Middle frontal gyrus (tissue), 1 donor: ENCODE measurements around the gene PKP1.

Experiments
- DNase-seq: peaks from one replicate; pipeline ENCODE4 v3.0.0-alpha.2; 2015; ENCODE audit warnings: low spot score; ENCODE audit errors: extremely low spot score

The PKP1 gene

DNA sequence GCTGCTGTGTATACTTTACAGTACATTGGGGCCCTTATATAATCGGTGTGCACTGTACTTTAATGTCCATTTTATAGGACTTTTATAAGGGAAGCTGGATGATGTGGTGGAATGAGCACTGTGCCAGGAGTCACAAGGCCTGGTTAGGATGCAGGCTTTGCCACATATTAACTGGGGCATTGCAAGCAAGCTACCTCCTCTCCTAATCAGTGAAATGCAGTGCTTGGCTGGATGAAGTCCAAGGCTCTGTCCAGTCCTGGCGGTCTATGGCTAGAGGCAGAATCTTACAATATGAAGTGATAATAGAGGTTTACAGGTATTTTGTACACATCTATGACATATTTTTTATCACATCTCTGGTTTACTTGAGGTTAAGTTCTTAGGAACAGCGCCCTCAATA, 1.7 kb upstream of the PKP1 start:
- DNase-seq, result no peak

DNA sequence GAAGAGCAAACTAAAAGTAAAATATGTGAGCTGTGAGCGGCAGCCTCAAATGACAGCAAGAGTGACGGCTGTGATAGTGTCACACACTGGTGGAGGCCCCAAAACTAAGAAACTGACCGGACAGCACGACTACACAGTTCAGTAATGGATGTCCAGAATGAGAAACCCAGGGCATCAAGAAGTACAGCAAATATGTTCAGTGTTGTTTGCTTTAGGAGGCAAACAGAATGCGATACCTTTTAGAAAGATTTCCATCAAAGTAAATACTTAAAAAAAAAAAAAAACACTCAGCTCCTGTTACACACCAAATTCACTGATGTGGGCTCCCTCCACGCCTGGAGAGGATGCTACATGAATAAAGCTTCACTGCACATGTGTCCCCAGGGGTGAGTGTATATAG, 1.1 kb upstream of the PKP1 start:
- DNase-seq, result no peak

DNA sequence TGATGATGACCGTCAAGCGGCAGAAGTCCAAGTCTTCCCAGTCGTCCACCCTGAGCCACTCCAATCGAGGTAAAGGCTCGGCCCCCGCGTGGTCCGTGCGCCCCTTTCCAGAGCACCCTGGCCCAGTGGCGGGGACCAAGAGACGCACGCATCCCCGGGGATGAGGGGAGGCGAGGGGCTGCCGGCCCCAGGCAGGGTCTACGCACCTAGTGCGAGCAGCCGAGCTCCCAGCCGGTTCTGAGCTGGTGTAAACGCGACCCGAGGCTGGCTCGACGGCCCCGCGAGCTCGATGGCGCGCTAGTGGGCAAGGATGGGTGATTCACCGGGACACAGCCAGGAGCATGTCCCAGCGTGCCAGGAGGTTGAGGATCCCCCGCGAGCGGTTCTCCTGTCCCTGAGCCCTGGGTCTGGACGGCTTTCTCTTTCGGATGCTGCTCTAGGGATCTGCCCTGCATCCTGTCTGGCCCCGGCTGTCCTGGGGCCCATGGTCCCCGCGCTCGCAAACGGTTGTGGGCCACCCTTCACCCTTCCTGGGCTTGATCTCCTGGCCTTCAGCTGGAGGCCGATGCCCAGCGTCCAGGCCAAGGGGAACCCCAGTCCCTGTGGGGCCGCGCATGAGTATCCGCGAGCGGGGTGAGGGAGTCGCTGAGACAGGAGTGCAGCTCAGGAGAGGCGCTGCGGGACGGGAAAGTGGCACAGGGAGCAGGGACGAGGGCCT, 689 bp downstream of the PKP1 start:
- no peak for DNase-seq

DNA sequence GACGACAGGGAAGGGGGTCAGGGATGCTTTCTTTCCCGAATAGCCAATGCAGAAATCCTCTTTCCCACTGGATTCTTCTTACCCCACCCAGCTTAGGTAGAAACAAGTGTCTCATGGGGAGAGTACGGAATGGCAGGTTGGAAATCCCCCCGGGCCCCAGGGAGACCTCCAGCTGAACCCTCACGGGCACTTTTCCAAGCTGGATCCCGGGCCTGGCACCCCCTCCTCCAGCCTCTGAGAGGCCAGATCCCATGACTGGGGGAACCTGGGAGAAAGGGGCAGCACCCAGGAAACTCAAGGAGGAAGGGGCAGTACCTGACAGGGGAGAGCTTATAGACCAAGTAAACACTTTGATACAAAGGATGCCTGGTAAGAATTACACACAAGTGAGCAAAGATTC, 1.3 kb downstream of the PKP1 start:
- DNase-seq, result no peak

DNA sequence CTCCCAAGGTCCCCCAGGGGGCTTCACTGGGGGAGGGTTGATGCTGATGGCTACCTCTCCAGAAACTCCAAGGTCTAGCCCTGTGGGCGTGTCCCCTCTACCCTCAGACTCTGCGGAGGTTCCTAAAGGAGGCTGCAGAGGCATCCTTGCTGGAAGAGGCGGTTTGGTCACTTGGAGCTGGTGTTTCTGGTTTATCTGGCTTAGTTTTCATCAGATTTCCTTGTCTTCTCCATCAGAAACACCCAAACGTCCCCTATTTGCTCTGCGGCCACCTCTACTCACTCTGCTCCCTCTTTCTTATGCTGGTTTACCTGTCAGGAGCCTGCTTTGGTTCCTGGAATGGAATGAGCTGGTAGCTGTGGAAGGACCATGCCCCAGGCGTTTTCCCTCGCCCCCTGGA, 2.5 kb downstream of the PKP1 start:
- no peak for DNase-seq

DNA sequence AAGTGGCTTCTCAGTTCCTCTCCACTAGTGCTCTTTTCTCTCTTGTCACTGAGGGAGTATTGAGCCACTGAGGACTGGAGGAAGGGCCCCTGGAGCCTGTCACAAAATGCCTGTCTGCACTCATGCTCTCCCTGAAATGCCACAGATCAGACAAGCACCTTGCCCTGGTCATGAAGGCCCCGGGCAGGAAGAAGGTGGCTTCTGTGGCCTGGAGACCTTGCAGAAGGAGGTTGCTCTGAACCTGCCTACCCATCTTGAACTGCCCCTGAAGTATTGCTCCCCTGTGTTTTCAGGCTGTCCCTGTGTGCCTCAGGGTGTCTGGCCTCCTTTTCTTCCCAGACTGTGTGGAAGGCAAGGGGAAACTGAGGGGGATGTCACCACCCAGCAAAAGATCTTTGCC, 3.1 kb downstream of the PKP1 start:
- DNase-seq, result no peak

DNA sequence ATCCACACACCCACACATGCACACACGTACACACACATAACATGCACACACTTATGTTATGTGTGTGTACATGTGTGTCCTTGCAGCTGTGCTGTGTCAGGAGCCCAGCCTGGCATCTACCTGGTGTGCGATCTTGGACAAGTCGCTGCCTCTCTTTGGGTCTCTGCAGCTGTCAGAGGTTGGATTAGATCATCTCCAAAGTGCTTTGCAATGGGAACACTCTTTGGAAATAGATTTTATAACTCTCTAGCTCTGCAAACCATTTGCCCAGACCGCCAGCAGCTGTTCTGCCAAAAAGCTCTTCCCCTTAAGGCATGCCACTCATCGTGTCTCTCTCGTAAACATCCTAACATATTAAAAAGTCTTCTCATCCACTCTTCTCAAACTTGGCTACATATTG, 4.7 kb downstream of the PKP1 start:
- DNase-seq, result no peak

DNA sequence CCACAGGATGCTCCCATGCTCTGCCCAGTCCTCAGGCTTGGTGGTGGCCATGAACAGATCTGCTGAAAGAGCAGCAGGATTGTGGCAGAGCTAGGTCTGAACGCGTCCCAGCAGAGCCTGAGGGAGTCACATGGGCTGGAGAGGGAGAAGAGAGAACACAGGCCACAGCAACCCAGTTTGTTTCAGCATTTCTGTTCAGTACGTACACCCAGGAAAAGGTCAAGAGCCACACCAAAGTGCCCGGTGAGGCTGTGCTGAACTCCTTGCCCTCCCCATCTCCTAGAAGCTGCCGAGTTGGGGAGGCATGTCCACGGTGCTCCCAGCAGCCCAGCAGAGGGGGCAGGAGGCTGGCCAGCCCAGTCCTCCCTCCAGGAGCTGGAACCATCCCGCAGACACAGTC, 5.5 kb downstream of the PKP1 start:
- DNase-seq, result no peak

DNA sequence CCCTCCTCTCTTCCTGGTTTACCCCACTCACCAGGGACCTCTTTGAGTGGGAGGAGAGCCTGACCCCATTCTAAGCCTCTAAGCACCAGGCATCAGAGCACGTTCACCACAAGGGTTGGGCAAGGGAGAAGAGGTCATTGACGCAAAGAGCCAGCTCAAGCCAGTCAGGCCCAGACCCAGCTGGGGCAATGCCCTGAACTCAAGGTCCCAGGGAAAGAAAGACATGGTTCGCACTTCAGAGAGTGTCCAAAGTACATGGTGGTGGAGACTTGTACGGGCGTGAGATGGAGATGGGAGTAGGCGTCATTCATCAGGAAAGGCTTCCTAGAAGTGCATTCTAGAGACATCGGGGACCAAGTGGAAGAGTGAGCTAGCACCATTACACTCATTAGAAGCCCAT, 7.2 kb downstream of the PKP1 start:
- no peak for DNase-seq

DNA sequence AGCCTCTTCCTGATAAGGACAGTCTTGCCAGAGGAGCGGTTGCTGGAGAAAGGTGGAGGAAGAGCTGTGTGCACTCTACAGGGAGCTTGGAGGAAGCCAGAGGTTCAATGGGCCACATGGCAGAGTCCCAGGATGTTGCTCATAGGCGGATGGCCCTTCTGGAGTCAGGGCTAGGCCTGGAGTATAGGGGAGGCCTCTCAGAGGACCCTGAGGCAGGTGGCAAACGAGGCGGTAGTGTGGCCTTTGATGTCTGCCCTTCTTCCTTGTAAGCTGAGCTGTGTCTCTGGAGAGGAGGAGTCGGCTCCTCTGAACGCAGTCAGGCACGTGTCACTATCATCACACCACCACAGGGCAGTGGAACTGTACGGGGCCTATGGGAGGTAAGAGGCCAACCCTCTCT, 8.6 kb downstream of the PKP1 start:
- DNase-seq, result no peak

DNA sequence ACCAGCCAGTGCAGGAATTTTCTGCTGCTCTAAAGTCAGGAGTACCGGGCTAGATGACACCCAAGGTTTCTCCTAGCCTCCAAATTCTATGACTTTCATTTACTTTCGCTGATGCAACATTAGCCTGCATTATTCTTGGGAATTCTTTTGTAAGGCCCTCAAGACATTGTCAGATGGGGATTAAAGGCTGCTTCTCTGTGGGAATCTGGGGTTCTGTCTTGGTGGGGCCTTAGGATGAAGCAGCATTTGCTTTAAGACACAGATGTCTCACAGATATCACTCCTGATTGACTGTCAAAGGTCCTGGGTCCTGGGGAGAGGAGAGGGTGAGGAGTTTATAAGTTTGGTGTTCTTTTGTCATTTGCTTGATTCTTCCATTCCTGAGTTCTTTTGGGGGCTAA, 11.6 kb downstream of the PKP1 start:
- no peak for DNase-seq

DNA sequence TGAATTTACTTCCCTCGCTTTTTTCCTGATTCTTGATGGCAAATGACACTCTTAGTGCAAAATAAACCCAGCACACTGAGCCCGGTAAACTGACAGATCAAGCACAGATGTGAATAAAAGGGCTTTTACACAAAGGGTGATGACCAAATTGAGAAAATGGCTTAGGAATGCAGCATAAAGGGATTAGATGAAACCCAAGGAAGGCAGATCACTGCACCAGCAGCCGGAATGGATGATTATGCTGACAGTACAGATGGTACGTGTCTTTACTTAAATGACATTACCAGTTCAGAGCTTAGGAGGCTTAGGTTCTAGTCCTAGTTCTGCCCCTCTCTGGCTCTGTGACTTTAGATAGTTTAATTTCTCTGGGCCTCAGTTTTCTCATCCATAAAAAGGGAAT, 12.0 kb downstream of the PKP1 start:
- no peak for DNase-seq

DNA sequence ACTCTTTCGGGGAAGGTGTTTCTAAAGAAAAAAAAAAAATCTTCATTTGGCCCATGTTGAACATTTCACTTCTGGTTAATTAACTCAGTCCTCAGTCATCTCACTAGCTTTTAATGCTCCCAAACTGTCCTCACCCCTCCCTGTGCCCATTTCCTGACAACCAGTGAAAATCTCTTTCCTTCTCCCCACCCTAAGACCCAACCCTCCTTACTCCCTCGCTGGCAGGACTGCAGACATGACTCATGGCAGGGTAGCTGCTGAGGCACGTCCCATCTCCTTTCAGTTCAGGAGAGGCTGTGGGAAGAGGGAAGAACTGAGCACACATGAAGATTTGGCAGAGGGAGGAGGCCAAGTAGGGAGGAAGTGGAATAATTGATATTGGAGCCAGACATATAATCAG, 12.6 kb downstream of the PKP1 start:
- no peak for DNase-seq

DNA sequence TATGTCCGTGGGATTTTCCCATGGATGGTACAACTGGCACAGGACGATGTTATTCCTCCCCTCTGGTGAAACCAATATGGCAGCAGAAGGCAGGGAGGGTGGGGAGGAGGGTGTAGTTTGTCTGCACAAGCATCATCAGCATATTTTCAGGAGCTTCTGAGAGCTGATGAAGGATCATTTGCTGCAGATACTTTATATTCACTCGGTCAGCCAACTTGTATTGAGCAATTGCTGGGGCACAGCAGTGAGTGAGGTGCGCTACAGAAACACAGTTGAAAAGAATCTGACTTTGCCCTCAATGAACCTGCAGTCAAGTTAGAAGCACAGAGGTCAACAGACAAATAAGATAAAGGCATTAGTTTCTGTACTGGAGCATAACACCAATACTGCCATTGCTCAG, 13.0 kb downstream of the PKP1 start:
- no peak for DNase-seq

DNA sequence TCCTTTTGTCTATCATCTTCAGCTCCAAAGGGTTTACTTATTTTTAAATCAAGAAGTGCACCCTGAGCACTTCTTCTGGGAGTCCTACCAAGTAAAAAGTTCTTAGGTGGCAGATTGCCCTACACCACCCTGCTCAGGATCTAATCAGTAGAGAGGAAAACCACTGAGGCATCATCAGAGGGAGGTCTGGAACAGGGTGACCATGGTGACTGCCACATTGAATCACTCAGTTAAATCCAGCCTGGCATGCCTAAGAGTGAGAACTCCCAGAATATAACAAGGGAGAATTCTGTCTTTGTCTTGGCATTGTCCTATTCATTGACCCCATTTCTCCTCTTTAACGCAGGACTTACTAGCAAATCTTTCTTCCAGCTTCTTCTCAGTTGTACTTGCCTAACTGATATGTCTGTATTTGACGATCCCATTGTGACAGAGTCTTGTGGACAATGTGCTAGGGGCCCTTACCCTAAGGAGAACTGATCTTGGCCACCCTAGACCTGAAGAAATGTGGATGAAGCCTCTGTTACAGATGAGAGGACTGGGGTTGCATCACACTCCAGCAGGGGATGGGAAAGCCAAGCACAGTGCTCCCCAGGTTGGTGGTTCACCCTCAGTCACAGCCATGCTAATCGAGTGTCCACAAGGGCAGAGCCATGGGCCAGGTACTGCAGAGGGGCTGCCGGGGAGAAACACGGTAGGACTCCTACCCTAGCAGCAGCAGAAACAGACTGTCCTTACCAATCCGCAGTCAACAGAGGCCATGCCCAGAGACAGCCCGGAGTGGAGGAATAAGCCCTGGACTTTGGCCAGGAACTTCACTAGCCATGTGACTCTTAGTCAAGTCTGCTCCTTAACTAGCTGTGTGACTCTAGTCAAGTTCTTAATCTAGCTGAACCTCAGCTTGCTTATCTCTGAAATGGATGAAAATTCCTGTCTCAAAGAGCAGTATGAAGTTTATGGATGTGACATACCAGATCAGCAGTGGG, 15.4 kb downstream of the PKP1 start:
- no peak for DNase-seq

DNA sequence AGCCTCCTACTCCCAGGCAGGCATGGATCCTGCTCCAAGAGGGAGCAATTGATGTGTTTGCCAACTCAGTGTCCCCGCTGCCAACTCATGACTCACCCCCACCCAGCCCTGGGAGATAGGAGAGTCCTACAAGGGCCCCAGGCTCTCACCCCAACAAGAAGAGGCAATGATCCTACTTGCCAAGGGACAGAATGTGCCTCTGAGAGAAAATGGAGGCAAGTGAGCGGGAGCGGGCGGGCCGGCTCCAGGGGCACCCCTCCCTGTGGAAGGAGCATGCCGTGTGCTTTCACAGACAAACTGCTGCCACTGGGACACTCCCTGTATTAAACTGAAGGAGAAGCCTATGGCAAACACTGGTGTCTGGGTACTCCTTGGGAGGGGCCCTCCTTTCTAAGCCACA, 16.7 kb downstream of the PKP1 start:
- no peak for DNase-seq

DNA sequence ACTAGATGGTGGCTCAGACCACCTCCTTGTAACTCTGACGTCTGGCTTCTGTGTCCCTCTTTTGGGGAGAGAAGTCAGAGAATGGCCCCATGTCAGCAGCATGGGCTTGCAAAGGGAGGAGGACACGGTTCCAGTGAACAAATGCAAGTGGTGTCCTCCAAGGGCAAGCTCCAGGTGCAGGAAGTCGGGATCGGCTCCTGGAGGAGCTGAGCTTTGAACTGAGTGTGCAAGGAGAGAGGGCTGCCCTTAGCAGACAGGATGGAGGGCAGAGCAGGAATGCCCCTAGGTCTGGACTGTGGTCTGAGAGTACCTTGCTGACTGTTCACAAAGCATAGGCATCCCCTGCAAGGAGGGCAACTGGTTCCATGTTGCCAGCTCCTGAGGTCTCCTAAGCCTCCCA, 17.3 kb downstream of the PKP1 start:
- no peak for DNase-seq

DNA sequence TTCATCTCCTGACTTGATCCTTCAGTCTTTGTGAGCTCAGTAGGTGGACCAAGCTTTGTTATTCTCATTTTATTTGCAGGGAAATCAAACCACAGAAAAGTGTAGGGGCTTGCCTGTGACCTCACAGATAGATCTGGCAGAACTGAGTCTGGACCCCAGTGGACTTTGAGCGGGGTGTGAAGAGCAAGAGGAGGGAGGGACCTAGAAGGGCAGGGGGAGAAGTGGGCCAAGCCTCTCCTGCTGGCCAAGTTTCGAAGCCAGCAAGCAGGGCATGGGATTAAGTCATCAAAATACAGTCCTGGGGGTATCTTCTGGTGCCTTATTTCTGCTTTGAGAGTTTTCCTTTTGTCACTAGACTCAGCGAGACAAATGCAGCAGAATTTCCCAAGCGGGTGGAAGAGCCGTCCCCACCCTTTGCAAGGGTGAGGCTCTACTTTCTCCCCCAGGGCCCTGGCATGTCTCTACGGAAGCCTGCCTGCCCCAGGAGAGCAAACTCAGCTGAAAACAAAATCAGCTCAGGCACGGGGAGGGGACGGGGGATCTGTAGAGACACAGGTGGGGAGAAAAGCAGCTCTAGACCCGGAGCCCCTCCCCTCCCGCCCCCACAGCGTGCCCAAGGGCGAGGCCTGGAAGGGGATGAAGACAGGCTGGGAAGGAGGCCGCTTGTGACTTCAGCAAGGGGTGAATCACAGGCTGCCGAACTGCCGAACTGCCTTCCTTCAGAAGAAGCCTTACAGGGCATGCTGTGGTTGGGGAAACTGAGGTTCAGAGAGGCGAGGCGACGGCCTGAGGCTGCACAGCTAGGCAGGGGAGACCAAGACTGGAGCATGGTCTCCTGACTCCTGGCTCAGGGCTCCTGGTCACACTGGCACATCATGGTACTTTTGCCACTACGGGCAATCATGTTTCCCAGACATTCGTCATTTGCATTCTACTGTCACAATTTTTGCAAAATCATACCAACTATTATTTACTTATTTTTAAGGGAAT, 19.2 kb downstream of the PKP1 start:
- no peak for DNase-seq

DNA sequence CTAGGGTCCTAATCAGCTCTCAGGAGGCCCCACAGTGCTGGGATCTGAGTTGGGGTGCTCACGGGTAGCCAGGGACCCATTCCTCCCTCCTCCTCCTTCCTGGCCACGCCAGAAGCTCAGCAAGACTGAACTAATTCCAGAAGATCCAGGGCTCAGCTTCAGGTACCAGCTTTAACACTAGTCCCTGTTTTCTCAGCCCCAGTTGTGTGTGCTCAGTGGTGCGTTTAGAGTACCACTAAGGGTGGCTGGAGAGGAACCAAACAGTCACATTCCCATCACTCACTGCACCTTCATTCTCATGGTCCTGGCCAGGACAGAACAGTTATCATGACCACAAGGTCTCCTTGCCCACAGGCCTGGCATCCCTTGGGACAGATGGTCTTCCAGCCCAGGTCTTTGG, 20.8 kb downstream of the PKP1 start:
- DNase-seq, result no peak

DNA sequence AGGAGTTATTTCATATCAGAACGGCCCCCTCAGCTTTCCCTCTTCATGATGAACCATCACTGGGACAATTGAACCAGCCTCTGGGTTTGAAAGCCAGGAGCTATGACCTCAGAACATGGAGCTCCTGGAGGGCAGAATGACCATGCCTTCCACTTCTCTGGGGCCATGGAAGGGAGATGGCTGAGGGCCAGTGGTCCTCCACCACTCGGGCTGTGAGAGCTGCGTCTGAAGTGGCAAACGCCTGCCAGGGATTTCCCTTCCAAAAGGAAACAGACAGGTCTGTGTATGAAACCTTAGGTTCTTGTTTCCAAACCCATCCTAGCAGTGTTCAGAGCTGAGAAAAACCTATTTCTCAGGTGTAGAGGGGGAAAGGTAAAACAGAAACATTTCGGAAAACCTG, 22.5 kb downstream of the PKP1 start:
- no peak for DNase-seq

DNA sequence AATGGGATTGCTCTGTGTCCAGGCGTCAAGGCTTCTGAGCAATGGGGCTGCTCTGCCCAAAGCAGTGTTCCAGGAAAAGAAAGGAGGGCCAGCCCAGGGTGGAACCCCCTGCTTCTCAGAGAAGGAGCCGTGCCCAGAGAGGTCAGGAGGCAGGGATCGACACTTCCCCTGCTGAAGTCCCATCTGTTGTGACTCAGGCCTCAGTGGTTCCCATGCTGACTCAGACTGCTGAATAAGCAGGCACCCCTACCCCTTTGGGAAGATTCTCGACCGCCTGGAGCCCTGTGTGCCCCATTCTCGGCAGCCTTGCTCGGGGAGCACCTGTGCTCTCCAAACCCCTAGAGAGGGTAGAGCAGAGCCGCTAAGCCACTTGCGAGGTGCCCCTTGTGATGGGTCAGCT, 23.9 kb downstream of the PKP1 start:
- DNase-seq, result no peak
